ENCODE data around the gene NCAN. TPM values are rescaled to one million over a fixed set of nuclear protein-coding genes. Genes with fewer than 3 reads are reported as not detected.

NCAN gene
- total and polyA plus RNA-seq, 9 of the 15 experiments (the other 6 are each of a cell fraction or from before 2014, with no cell fraction given) = 0.04 TPM; not detected in 8

DNA sequence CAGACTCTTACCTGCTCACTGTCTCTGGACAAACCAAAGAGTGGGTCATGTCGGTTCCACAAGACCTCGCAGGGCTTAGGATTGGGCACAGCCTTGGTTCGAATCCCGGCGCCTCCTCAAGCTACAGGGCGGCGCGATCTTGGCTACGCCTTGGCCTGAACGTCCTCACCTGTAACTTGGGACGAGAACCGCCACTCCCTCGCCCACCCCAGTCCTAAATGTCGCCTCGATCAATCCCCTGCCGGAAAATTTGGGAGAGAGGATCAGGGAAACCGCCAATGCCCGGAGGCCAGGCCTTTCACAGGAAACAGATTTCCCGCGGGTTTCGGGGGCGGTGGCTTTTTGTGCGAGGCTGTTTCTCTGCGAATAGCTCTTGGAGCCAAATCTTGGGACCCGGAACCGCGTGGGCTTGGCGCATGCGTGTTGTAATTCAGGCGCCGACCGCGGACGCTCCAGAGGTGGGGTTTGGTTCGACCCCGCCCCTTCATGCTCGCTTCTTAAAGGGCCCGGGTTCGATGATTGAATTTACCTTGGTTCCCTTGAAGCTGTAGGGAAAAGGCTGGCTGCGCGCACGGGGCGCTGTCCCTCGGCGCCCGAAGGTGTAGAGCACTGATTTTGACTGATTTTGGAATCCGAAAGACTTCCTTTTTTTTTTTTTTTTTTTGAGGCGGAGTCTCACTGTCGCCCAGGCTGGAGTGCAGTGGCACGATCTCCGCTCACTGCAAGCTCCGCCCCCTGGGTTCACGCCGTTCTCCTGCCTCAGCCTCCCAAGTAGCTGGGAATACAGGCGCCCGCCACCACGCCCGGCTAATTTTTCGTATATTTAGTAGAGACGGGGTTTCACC lies 8.5 kb upstream of the NCAN start, which contains the start of gene NR2C2AP (continued):
- TF ChIP-seq REST (IDR thresholded peaks at IDR 0.05; ENCODE audit: borderline replicate concordance) (peak; percentile 17; the same call in 1 of the 2 replicates), REST (CRISPR knock-in tag; IDR thresholded peaks at IDR 0.05; ENCODE audit: low read depth) (no peak), ZNF197 (CRISPR knock-in tag; IDR thresholded peaks at IDR 0.05; ENCODE audit: low read depth) (no peak), GABPB1 (CRISPR knock-in tag; IDR thresholded peaks at IDR 0.05) (peak; percentile 61; the same call in 1 of the 2 replicates), FIP1L1 (IDR thresholded peaks at IDR 0.05; ENCODE audit: low read depth, low read length, poor library complexity, severe bottlenecking) (peak; percentile 51), TGIF2 (CRISPR knock-in tag; IDR thresholded peaks at IDR 0.05) (no peak), CBX1 (IDR thresholded peaks at IDR 0.05; ENCODE audit: low read depth) (peak; percentile 40; the same call in 1 of the 2 replicates), NR0B1 (IDR thresholded peaks at IDR 0.05; ENCODE audit: partially characterized antibody) (no peak), HNRNPH1 (optimal IDR thresholded peaks at IDR 0.05; ENCODE audit: low read depth, low read length) (no peak), RAD21 (CRISPR knock-in tag; conservative IDR thresholded peaks at IDR 0.05 in 1 of 2, IDR thresholded peaks at IDR 0.05 in 1 of 2) (no peak), CBFA2T2 (conservative IDR thresholded peaks at IDR 0.05) (no peak), ZNF184 (CRISPR knock-in tag; IDR thresholded peaks at IDR 0.05) (no peak), FOSL1 (tag; conservative IDR thresholded peaks at IDR 0.05) (no peak), TRIM28 (IDR thresholded peaks at IDR 0.05) (peak; percentile 68; the same call in 1 of the 2 replicates)
- TF ChIP-seq, protein P1, sequence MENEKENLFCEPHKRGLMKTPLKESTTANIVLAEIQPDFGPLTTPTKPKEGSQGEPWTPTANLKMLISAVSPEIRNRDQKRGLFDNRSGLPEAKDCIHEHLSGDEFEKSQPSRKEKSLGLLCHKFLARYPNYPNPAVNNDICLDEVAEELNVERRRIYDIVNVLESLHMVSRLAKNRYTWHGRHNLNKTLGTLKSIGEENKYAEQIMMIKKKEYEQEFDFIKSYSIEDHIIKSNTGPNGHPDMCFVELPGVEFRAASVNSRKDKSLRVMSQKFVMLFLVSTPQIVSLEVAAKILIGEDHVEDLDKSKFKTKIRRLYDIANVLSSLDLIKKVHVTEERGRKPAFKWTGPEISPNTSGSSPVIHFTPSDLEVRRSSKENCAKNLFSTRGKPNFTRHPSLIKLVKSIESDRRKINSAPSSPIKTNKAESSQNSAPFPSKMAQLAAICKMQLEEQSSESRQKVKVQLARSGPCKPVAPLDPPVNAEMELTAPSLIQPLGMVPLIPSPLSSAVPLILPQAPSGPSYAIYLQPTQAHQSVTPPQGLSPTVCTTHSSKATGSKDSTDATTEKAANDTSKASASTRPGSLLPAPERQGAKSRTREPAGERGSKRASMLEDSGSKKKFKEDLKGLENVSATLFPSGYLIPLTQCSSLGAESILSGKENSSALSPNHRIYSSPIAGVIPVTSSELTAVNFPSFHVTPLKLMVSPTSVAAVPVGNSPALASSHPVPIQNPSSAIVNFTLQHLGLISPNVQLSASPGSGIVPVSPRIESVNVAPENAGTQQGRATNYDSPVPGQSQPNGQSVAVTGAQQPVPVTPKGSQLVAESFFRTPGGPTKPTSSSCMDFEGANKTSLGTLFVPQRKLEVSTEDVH (IDR thresholded peaks at IDR 0.05; ENCODE audit: low read depth, partially characterized antibody) = peak; percentile 91

Measured in K562 (cell line).